H1 (cell line): ENCODE data around the gene ADARB2. TPM values are rescaled to one million over a fixed set of nuclear protein-coding genes. Genes with fewer than 3 reads are reported as not detected.

ENCODE experiments used
- CTCF ChIA-PET: fragments of 300-600 bp; sonication (Branson Sonifier 250); formaldehyde crosslinking; loops from one replicate; lab custom pipeline; 2021; ENCODE audit not compliant: partially characterized antibody; lab: Charles Lee
- POLR2A ChIA-PET: fragments of 300-600 bp; sonication (Branson Sonifier 250); formaldehyde crosslinking; loops from one replicate; lab custom pipeline; 2021; ENCODE audit warnings: inconsistent platforms; ENCODE audit not compliant: partially characterized antibody; lab: Charles Lee
- DNase-seq, 2 experiments: peaks; one replicate each; pipeline versions ENCODE4 v3.0.0 to v3.0.0-alpha.2; 2010 to 2022; ENCODE audit warnings: low spot score in 2 of 2, low read depth in 1 of 2, mixed read lengths in 1 of 2
- FAIRE-seq: peaks from 2 replicates; lab custom pipeline; 2011; peaks lifted over from hg19 to GRCh38; lab: Jason Lieb, UNC
- H2AFZ ChIP-seq: 2 replicates; pipeline ENCODE4 v1.8.1; 2012; ENCODE audit warnings: low read length, inconsistent platforms
- H2AK5ac ChIP-seq: 2 replicates; pipeline ENCODE4 v1.6.1; 2013; ENCODE audit warnings: low read depth, low read length
- H2BK120ac ChIP-seq: replicated peaks from 2 replicates; pipeline ENCODE3; 2013; ENCODE audit warnings: low read depth, low read length, inconsistent platforms
- H2BK12ac ChIP-seq: 2 replicates; pipeline ENCODE4 v1.6.1; 2013; ENCODE audit warnings: low read depth, low read length
- H2BK15ac ChIP-seq: 2 replicates; pipeline ENCODE4 v1.6.1; 2013; ENCODE audit warnings: low read length
- H2BK20ac ChIP-seq: 2 replicates; pipeline ENCODE4 v1.6.1; 2013; ENCODE audit warnings: low read length
- H2BK5ac ChIP-seq: 2 replicates; pipeline ENCODE4 v1.6.1; 2013; ENCODE audit warnings: low read depth, low read length
- H3K14ac ChIP-seq: 2 replicates; pipeline ENCODE4 v1.6.1; 2013; ENCODE audit warnings: inconsistent platforms; ENCODE audit not compliant: insufficient read length
- H3K18ac ChIP-seq: 2 replicates; pipeline ENCODE4 v1.6.1; 2013; ENCODE audit warnings: low read length; ENCODE audit errors: extremely low read depth
- H3K23ac ChIP-seq: 2 replicates; pipeline ENCODE4 v1.6.1; 2013; ENCODE audit warnings: inconsistent platforms; ENCODE audit not compliant: insufficient read length
- H3K23me2 ChIP-seq: 2 replicates; pipeline ENCODE4 v1.6.1; 2013; ENCODE audit warnings: low read depth, low read length
- H3K27ac ChIP-seq: 2 replicates; pipeline ENCODE4 v1.6.1; 2011; ENCODE audit warnings: low read depth, low read length, inconsistent platforms
- H3K27me3 ChIP-seq, 4 experiments: replicated peaks in 1 of 4; 1 replicate in 1 of 4; 2 replicates in 3 of 4; pipeline versions ENCODE4 v1.6.1 to v1.8.1; 2011 to 2013; ENCODE audit warnings: low read length in 3 of 4, mild to moderate bottlenecking in 3 of 4, inconsistent platforms in 2 of 4, mixed read lengths in 2 of 4, moderate library complexity in 1 of 4; ENCODE audit not compliant: control insufficient read depth in 3 of 4, insufficient read depth in 3 of 4; ENCODE audit errors: extremely low read depth in 1 of 4
- H3K36me3 ChIP-seq, 4 experiments: 2 replicates each; pipeline versions ENCODE4 v1.6.1 to v1.8.1; 2011 to 2013; ENCODE audit warnings: mild to moderate bottlenecking in 4 of 4, low read length in 3 of 4, moderate library complexity in 2 of 4, control low read depth in 1 of 4, inconsistent platforms in 1 of 4; ENCODE audit not compliant: insufficient read depth in 4 of 4, control insufficient read depth in 2 of 4
- H3K4ac ChIP-seq: replicated peaks from 2 replicates; pipeline ENCODE3; 2013; ENCODE audit warnings: low read length, low read depth, mixed read lengths, inconsistent platforms; ENCODE audit not compliant: insufficient read length
- H3K4me1 ChIP-seq, 4 experiments: replicated peaks in 1 of 4; 1 replicate in 1 of 4; 2 replicates in 3 of 4; pipeline versions ENCODE4 v1.6.1 to v1.8.1; 2011 to 2013; ENCODE audit warnings: low read length in 3 of 4, inconsistent platforms in 2 of 4, mixed read lengths in 1 of 4; ENCODE audit not compliant: insufficient read depth in 4 of 4, control insufficient read depth in 3 of 4
- H3K4me2 ChIP-seq, 2 experiments: 2 replicates each; pipeline versions ENCODE4 v1.6.1 to v1.8.1; 2011 to 2013; ENCODE audit warnings: low read depth in 2 of 2, low read length in 2 of 2, control low read depth in 1 of 2, inconsistent platforms in 1 of 2, mild to moderate bottlenecking in 1 of 2; ENCODE audit not compliant: insufficient read depth in 1 of 2
- H3K4me3 ChIP-seq, 4 experiments: fragments of 200-600, 300-600 bp in 1 of 4; sonication (generic), shearing (Covaris generic), sonication (Bioruptor Twin) in 1 of 4; 2 replicates each; pipeline versions ENCODE4 v1.5.1 to v1.8.1; 2011 to 2016; ENCODE audit warnings: low read length in 4 of 4, low read depth in 3 of 4, control low read depth in 2 of 4, inconsistent platforms in 2 of 4, mild to moderate bottlenecking in 2 of 4, mixed read lengths in 1 of 4, moderate library complexity in 1 of 4; ENCODE audit not compliant: insufficient read depth in 2 of 4; ENCODE audit errors: extremely low read depth in 1 of 4
- H3K56ac ChIP-seq: replicated peaks from 2 replicates; pipeline ENCODE3; 2013; ENCODE audit warnings: low read depth, mild to moderate bottlenecking, mixed read lengths, low read length, inconsistent platforms; ENCODE audit not compliant: insufficient read length
- H3K79me1 ChIP-seq: 2 replicates; pipeline ENCODE4 v1.6.1; 2013; ENCODE audit warnings: low read depth, low read length, control low read depth
- H3K79me2 ChIP-seq, 2 experiments: 2 replicates each; pipeline versions ENCODE4 v1.6.1 to v1.8.1; 2012 to 2013; ENCODE audit warnings: low read length in 2 of 2, mild to moderate bottlenecking in 2 of 2, inconsistent platforms in 1 of 2; ENCODE audit not compliant: insufficient read depth in 2 of 2, control insufficient read depth in 1 of 2
- H3K9ac ChIP-seq, 4 experiments: replicated peaks in 1 of 4; 1 replicate in 1 of 4; 2 replicates in 3 of 4; pipeline versions ENCODE4 v1.6.1 to v1.8.1; 2011 to 2013; ENCODE audit warnings: low read depth in 3 of 4, low read length in 3 of 4, control low read depth in 2 of 4, mild to moderate bottlenecking in 2 of 4, moderate library complexity in 2 of 4, inconsistent platforms in 1 of 4; ENCODE audit errors: extremely low read depth in 1 of 4
- H3K9me3 ChIP-seq, 2 experiments: 2 replicates each; pipeline versions ENCODE4 v1.6.1 to v1.8.1; 2012 to 2013; ENCODE audit warnings: mild to moderate bottlenecking in 2 of 2, moderate library complexity in 2 of 2, control low read depth in 1 of 2, inconsistent platforms in 1 of 2, low read depth in 1 of 2, low read length in 1 of 2, mixed read lengths in 1 of 2; ENCODE audit not compliant: insufficient read depth in 2 of 2
- H4K20me1 ChIP-seq, 2 experiments: replicated peaks in 1 of 2; 2 replicates each; pipeline versions ENCODE3 to v1.8.1; 2011 to 2013; ENCODE audit warnings: inconsistent platforms in 2 of 2, low read length in 2 of 2, mild to moderate bottlenecking in 1 of 2; ENCODE audit not compliant: insufficient read depth in 2 of 2, control insufficient read depth in 1 of 2
- H4K5ac ChIP-seq: 2 replicates; pipeline ENCODE4 v1.6.1; 2013; ENCODE audit warnings: low read length, low read depth, mixed read lengths, inconsistent platforms; ENCODE audit not compliant: insufficient read length
- H4K8ac ChIP-seq: 2 replicates; pipeline ENCODE4 v1.8.0; 2013; ENCODE audit warnings: mild to moderate bottlenecking, moderate library complexity, low read length, inconsistent platforms; ENCODE audit not compliant: insufficient read depth; ENCODE audit errors: extremely low read depth
- H4K91ac ChIP-seq: replicated peaks from 2 replicates; pipeline ENCODE3; 2013; ENCODE audit warnings: low read length, mixed read lengths, inconsistent platforms; ENCODE audit not compliant: insufficient read length
- CBX5 ChIP-seq: fragments of 300-800, 300-1000 bp; sonication (generic); IDR thresholded peaks from 2 replicates; pipeline ENCODE4 v1.7.1; 2016; ENCODE audit warnings: antibody characterized with exemption, low read length, low read depth
- CHD1 ChIP-seq: IDR thresholded peaks from 2 replicates; pipeline ENCODE4 v1.6.1; 2012; ENCODE audit warnings: low read depth, low read length, improper control_type of control experiment
- E2F6 ChIP-seq: IDR thresholded peaks from 2 replicates; pipeline ENCODE4 v1.6.1; 2012; ENCODE audit warnings: inconsistent platforms
- JUN ChIP-seq: IDR thresholded peaks from 2 replicates; pipeline ENCODE4 v1.6.1; 2011; ENCODE audit warnings: low read depth, mild to moderate bottlenecking, improper control_type of control experiment, low read length
- PHF8 ChIP-seq: fragments of 200-600 bp; sonication (generic); conservative IDR thresholded peaks from 2 replicates; pipeline ENCODE4 v1.7.1; 2012; ENCODE audit warnings: low read depth, mild to moderate bottlenecking, inconsistent platforms, low read length, moderate library complexity
- POLR2AphosphoS5 ChIP-seq: IDR thresholded peaks from 2 replicates; pipeline ENCODE4 v1.6.1; 2011; ENCODE audit warnings: low read depth, low read length
- POU5F1 ChIP-seq: IDR thresholded peaks from 2 replicates; pipeline ENCODE4 v1.6.1; 2011; ENCODE audit warnings: low read depth, mild to moderate bottlenecking, low read length, moderate library complexity
- SIN3A ChIP-seq, 2 experiments: IDR thresholded peaks in 1 of 2; conservative IDR thresholded peaks in 1 of 2; 2 replicates each; pipeline ENCODE4 v1.6.1; 2011 to 2012; ENCODE audit warnings: low read length in 2 of 2, improper control_type of control experiment in 1 of 2, low read depth in 1 of 2, mild to moderate bottlenecking in 1 of 2
- SIRT6 ChIP-seq: IDR thresholded peaks from one replicate; pipeline ENCODE4 v1.7.1; 2012; ENCODE audit warnings: low read length, inconsistent platforms
- SUZ12 ChIP-seq: fragments of 200-600 bp; sonication (generic); IDR thresholded peaks from 2 replicates; pipeline ENCODE4 v1.6.1; 2012; ENCODE audit warnings: mild to moderate bottlenecking, inconsistent platforms, low read length, moderate library complexity, mixed read lengths
- TAF1 ChIP-seq: IDR thresholded peaks from 2 replicates; pipeline ENCODE4 v1.6.1; 2011; ENCODE audit warnings: mild to moderate bottlenecking, low read depth, low read length
- TEAD4 ChIP-seq: IDR thresholded peaks from 2 replicates; pipeline ENCODE4 v1.6.1; 2012; ENCODE audit warnings: low read depth, low read length, inconsistent platforms, mixed read lengths
- WGBS, 2 experiments: shearing (Covaris generic) in 1 of 2; methylation state at CpG; one replicate each; pipeline versions ENCODE4 v1.1.6 to v1.1.7; 2013 to 2015; ENCODE audit warnings: low lambda C conversion rate in 2 of 2, mixed read lengths in 2 of 2, inconsistent platforms in 1 of 2, low coverage in 1 of 2, missing lambda C conversion rate in 1 of 2; ENCODE audit not compliant: insufficient replicate concordance in 2 of 2, insufficient coverage in 1 of 2, insufficient read length in 1 of 2; ENCODE audit errors: extremely low coverage in 1 of 2, missing lambda C conversion rate in 1 of 2; 5-methylcytosine and 5-hydroxymethylcytosine counted together
- polyA plus RNA-seq, 7 experiments: library from polyadenylated mRNA; depleted of rRNA in 3 of 7; stranded (reverse) in 5 of 7; unstranded in 2 of 7; fragments of >200 nt in 5 of 7; fragments of 200-250 nt in 2 of 7; gene quantifications; 1 replicate in 5 of 7; 2 replicates in 1 of 7; 4 replicates in 1 of 7; pipeline versions ENCODE4 v1.2.1 to v1.2.3, GENCODE V29; 2011 to 2013; ENCODE audit warnings: missing spikeins in 2 of 7, mixed read lengths in 2 of 7
- total RNA-seq: library from RNA; stranded (reverse); fragmentation: NEBNext Ultra II Directional; extraction: Animal tissue kit (Norgen Biotek cat#: 25700); gene quantifications from 2 replicates; pipeline ENCODE4 v1.2.1, GENCODE V29; 2021

The ADARB2 gene
- total and polyA plus RNA-seq, 2 of the 8 experiments (the other 6 are each of a cell fraction or from before 2014, with no cell fraction given), result 2.2 to 2.8 TPM

DNA sequence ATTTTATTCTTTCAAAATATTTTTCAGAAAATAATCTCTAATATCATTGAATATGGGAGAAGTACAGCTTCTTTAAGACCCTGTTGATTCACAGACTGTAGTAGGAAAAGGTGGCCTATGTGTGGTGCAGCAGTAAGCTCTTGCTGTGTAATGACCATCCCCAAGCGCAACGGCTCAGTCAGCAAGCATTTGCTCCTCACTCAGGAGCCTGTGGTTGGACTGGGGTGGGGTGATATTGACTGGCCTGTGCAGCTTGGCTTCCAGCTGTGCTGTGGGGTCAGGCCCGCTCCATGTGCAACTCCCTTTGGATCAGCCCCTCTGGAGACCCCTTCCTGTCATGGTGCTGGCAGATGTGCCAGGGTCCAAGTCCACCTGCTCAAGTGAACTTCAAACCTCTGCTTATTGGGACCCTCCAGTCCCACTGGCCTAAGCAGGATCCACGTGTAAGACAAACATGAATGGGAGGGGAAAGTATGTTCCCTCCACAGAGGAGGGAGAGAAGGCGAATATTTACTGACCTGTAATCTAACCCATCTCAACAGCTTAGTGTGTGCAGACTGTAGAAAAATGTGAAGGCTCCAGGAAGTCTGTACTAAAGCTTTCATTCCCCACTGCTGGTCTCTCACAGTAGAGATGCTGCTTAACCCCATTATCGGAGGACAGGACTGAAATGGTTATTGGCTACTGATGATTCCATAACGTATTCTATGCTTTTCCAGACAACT lies 441.4 kb downstream of the ADARB2 start:
- Histone ChIP-seq H3K23me2 (no peaks in the 10 kb centered on the region), H3K79me1 (no peaks in the 10 kb centered on the region; the same call in 1 of the 2 replicates), H3K79me2 (no peaks in the 10 kb centered on the region), H4K5ac (no peak overlapping the region), H4K20me1 (no peaks in the 10 kb centered on the region), H2AK5ac (0 out of 2 replicates have a peak overlapping the region, but pooled peaks have one; percentile 3), H3K56ac (no peak overlapping the region), H3K4ac (no peak overlapping the region), H4K8ac (no peak overlapping the region), H2BK15ac (peak overlapping the region; percentile 83; the same call in 1 of the 2 replicates), H3K27ac (no peak overlapping the region), H2BK20ac (peak overlapping the region; percentile 84), H2AFZ (no peak overlapping the region), H3K36me3 (no peaks in the 10 kb centered on the region), H3K27me3 (no peaks in the 10 kb centered on the region; a peak in 1 of 7 replicates), H3K9me3 (peaks cover 0 to 6% of the 10 kb centered on the region in 2 experiments; a peak in 2 of 4 replicates), H3K9ac (no peak overlapping the region), H2BK12ac (peak overlapping the region; percentile 60; the same call in 1 of the 2 replicates), H4K91ac (peak overlapping the region; percentile 8), H2BK120ac (no peak overlapping the region), H2BK5ac (no peak overlapping the region; the same call in 1 of the 2 replicates), H3K18ac (peak overlapping the region; percentile 55; the same call in 1 of the 2 replicates), H3K4me2 (no peak overlapping the region), H3K14ac (no peak overlapping the region), H3K23ac (no peak overlapping the region), H3K4me3 (no peak overlapping the region), H3K4me1 (peaks cover 0 to 21% (median 11%) of the 10 kb centered on the region in 4 experiments; a peak in 6 of 7 replicates)
- no peak for FAIRE-seq
- POLR2A ChIA-PET, result interaction anchor here (1.2 kb wide), 1 partner anchor 66 kb away, joined by 3 read pairs; no protein-coding TSS in a partner anchor
- WGBS, 2 experiments, result 84% methylated on average over 7 of the region's 7 CpGs; no CpG with 5 or more reads in 1 of the 2 experiments
- CTCF ChIA-PET, result interaction anchor here (0.6 to 3.1 kb wide), 8 partner anchors 26 to 187 kb away, joined by 3 to 13 read pairs (median 4); no protein-coding TSS in a partner anchor
- DNase-seq, result peak in 1 of 2 experiments; percentile 7
- TF ChIP-seq SUZ12 (no peak), CBX5 (no peak), TEAD4 (no peak), CHD1 (no peak), SIN3A (conservative IDR thresholded peaks at IDR 0.05 in 1 of 2, IDR thresholded peaks at IDR 0.05 in 1 of 2; ENCODE audit: low read depth in 1 of 2, low read length in 2 of 2) (no peak), PHF8 (no peak), TAF1 (no peak), SIRT6 (no peak), E2F6 (no peak), JUN (no peak), POU5F1 (no peak), POLR2AphosphoS5 (no peak)
